HG03159 (cell line): ENCODE data around the gene DCAKD.
"Not testable (repeated sequence)": the region's sequence is repeated elsewhere in the genome, so short reads cannot be mapped to it uniquely, and the experiment has no call there.

Experiments
- ATAC-seq: cut with Tn5 transposase; IDR thresholded peaks from one replicate; pipeline ENCODE4 v1.9.1; 2021; ENCODE audit warnings: mild to moderate bottlenecking, moderate library complexity; ENCODE audit not compliant: unreplicated experiment

DCAKD gene

GRCh38 chr17:45070001-45070400 lies 18.6 kb upstream of the DCAKD start:
- ATAC-seq: no peak

GRCh38 chr17:45067637-45068036 lies 16.2 kb upstream of the DCAKD start:
- ATAC-seq: no peak

GRCh38 chr17:45063198-45063597 lies 11.8 kb upstream of the DCAKD start:
- no peak for ATAC-seq

GRCh38 chr17:45061606-45062205 lies 10.3 kb upstream of the DCAKD start:
- no peak for ATAC-seq

- ATAC-seq: peak; percentile 83
Measured at GRCh38 chr17:45060797-45061605, 9.6 kb upstream of the DCAKD start, which contains the start of gene NMT1. Gene NMT1, plus strand, starts transcription at chr17:45061317. Its CDS starts 13 bp downstream, at chr17:45061330.

GRCh38 chr17:45060382-45060796 lies 9.0 kb upstream of the DCAKD start:
- no peak for ATAC-seq

- no peak for ATAC-seq
Measured at GRCh38 chr17:45052052-45052772, 780 bp upstream of the DCAKD start.

GRCh38 chr17:45051720-45052051 lies 254 bp upstream of the DCAKD start:
- not testable (repeated sequence) for ATAC-seq

GRCh38 chr17:45050481-45051059 lies 862 bp downstream of the DCAKD start:
- no peak for ATAC-seq

GRCh38 chr17:45048795-45049563 lies 2.5 kb downstream of the DCAKD start:
- no peak for ATAC-seq

- no peak for ATAC-seq
Measured at GRCh38 chr17:45046537-45047125, 4.8 kb downstream of the DCAKD start.

- ATAC-seq: no peak
Measured at GRCh38 chr17:45043813-45044540, 7.5 kb downstream of the DCAKD start.

GRCh38 chr17:45042346-45043120 lies 8.9 kb downstream of the DCAKD start:
- no peak for ATAC-seq

- ATAC-seq: no peak
Measured at GRCh38 chr17:45040459-45040858, 11.0 kb downstream of the DCAKD start.

GRCh38 chr17:45038728-45039634 lies 12.5 kb downstream of the DCAKD start:
- ATAC-seq: no peak

- ATAC-seq: no peak
Measured at GRCh38 chr17:45036691-45037090, 14.7 kb downstream of the DCAKD start.

GRCh38 chr17:45035848-45036247 lies 15.6 kb downstream of the DCAKD start:
- no peak for ATAC-seq

GRCh38 chr17:45034599-45034998 lies 16.8 kb downstream of the DCAKD start:
- no peak for ATAC-seq
